GM11168 (cell line): ENCODE results near the gene INCENP.
"Not testable (repeated sequence)": the region's sequence is repeated elsewhere in the genome, so short reads cannot be mapped to it uniquely, and the experiment has no call there.

Experiments used
- in situ Hi-C: fragments of 300-500 bp; cut with MboI; formaldehyde crosslinking; loops from one replicate; pipeline ENCODE4 v1.12.0; 2022; ENCODE audit warnings: low sequenced_read_pairs; ENCODE audit not compliant: unreplicated experiment

INCENP gene

DNA sequence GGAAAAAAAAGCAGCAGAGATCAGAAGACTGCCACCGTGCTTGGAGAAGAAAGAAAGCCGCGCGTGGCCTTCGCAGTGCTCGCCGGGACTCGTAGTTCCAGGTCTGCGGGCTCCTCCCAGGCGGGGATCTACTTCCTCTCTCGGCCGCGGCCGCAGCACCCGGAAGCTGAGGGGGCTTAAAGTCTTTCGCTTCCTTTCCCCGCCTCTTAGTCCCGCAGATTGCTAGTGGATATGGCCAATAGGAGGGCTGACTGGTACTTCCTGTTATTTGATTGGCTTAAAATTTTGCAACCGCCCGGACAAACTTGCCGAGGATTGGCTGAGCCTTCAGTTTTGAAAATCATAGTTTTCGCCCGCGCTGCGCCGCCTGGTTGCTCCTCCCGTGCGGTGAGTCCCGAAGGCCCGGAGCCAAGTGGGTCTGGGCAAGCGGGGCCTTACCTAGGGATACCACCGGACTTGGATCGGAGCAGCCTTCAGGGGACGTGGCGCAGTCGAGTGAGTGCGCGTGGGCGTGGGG, at the start of gene INCENP:
TSS of gene INCENP (plus strand) at position 343 of the 517 bp plus-strand sequence. CDS start 4,151 bp downstream, outside the sequence.
- in situ Hi-C loops: no loop called here

DNA sequence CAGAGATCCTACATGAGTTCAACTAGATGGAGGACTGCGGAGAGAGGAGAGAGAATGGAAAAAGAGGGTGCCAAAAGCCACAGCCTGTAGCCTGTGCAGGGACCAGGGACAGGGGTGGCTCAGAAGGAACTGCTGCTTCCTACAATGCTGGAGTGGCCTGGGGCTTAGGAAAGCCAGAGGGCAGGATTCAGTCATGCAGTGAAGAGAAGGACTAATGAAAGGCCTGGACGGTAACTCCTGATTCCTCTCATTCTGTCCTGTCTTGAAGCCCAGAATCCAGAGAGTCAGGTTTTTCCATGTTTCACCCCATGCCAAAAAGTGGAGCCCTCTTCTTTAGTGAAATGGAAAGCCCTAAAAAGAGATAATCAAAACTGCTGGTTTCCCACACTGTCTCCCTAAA, 48.4 kb upstream of the INCENP start:
- in situ Hi-C loops: loop anchor here (10.0 kb wide), 2 partner anchors 121 to 191 kb away; partner anchors contain the start of gene BEST1

DNA sequence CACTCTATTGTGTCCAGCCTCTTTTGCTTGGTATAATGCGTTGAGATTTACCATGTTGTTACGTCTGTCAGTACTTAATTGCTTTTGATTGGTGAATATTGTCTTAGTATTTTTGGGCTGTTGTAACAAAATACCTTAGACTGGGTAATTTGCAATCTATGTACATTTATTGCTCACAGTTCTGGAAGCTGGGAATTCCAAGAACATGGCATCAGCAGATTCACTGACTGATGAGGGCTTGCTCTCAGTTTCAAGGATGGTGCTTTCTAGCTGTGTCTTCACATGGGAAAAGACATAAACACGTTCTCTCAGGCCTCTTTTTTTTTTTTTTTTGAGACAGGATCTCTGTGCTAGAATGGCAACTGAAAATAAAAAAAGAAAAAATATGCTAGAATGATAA, 46.7 kb upstream of the INCENP start:
- in situ Hi-C loops: loop anchor here (10.0 kb wide), 2 partner anchors 122 to 192 kb away; partner anchors contain the start of gene BEST1

DNA sequence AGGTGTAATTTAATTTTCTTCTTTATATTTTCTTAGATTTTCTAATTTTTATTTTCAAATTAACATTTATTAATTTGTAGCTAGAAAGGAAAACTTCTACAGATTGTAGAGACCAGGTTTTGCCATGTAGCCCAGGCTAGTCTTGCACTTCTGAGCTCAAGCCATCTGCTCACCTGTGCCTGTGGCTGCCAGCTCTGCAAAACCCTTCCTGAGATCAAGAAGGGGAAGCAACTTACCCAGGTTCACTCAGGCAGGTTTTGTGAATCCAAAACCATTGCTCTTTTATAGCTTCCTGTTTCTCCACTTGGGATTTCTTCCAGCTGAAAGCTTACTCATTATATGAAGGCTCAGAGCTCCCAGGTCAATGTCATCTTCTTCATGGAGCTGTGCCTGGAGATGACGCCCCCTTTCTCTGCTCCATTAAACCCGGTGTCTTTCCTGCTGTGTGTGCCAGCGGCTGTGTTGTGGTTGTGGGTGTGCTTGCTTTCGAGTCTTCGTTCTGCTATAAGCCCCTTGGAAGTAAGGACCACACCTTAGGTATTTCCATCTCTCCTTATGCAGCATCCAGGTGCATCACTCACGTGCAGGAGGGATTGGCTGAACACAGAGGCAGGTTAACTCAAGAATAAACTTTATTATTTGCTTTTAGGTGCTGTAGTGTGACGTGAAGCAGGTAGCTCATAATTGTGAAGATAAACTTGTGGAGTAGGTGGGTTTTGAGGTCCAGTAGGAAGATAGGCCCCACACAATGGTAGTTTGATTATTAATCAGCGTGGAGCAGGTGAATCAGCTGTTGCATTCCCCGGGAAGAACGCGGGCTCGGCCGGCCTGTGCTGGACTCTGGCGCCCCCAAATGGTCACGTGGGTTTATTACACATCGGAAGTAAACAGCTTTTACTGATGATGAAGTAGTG, 42.2 kb upstream of the INCENP start:
- in situ Hi-C loops: no loop called here

DNA sequence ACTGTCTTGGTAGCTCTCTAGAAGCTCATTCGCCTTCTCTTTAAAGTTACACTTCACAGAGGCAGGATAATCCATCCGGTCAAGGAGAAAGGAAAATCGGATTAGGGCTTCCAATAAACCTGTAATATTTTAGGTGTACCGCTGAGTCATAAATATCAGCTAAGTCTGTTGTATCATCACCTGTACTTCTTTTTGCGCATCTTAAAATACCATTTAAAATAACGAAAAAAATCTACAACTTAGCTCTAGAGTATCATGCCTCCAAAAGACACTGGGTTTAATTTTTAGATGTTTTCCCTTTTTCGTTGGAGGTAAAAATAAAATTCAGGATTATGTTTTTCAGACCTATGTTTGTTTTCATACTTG, 41.5 kb upstream of the INCENP start:
- in situ Hi-C loops: no loop called here

DNA sequence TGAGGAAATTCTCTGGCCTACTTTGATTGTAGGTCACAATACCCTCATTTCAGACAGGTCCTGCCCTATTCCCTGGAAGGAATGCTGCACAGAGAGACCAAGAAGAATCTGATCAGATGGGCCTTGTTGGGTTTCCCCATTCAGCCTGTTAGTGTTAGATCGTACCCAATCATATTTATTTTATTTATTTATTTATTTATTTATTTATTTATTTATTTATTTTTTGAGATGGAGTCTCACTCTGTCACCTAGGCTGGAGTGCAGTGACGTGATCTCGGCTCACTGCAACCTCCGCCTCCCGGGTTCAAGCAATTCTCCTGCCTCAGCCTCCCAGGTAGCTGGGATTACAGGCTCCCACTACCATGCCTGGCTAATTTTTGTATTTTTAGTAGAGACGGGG, 39.0 kb upstream of the INCENP start:
- in situ Hi-C loops: not testable (repeated sequence)

DNA sequence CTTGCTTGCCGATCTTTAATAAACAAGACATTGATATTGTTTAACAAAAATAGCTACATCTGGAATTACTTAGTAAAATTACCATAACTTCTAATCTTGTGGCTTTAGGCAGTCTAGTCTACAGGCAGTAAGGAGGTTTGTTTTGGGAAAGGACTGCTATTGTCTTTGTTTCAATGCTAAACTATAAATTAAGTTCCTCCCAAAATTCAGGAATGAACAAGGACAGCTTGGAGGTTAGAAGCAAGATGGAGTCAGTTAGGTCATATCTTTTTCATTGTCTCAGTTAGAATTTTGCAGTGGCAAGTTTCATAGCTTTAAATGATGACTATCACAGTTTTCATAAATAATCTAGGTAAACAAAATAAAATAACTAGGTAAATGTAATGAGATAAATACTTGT, 36.1 kb upstream of the INCENP start:
- in situ Hi-C loops: no loop called here

DNA sequence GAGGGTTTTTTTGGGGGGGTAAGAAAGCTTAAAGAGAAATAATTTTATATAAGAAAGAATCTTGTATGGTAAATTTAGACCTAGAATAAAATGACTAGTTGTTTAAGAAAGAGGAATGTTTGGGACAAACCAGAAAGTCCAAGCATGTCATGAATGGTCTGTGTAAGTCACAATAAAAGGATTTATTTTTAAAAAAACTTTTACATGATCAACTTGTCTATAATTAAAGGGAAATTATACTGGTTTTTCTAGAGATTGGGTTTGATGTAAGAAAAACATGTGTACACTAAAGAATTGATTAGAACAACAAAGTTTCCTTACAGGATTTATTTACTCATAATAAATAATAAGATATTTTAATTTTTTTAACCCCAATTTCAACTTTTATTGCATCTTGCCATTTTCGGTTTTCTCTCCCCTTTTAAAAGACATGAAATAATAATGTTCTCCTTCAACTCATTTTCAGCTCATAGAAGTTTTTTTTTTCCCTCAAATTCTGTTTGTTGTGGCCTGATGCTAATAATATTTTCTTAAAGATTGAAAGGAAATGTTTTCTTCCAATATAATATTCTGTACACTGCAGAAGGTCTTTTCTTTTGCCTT, 35.4 kb upstream of the INCENP start:
- in situ Hi-C loops: no loop called here

DNA sequence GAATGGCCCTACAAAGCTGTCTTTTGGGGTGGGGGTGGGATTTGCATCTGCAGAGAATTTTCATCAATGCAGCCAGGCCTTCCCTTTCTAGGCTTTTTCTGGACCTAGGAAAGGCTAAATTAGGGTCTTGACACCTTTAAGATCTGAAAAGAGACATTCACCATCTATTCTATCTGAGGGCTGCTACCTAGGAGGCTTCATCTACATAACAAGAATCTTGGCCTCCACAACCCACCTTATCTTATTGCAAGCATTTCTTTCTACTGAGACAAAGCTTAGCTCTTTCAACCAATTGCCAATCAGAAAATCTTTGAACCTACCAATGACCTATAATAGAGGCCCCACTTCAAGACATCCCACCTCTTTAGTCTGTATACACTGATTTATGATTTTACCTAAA, 20.7 kb upstream of the INCENP start:
- in situ Hi-C loops: no loop called here

DNA sequence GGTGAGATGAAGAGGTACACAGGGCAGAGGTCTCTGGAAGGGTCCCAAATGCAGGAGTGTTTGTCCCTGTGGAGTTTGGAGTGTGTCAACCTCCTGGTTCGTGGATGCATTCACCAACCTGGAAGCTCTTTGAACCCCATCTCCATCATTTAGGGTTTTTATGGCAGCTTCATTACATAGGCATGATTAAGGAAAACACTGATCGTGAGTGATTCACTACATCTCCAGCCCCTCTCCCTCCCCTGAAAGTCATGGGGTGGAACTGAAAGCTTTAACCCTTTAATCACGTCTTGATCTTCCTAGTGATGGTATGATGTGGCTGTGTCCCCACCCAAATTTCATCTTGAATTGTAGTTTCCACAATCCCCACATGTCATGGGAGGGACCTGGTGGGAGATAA, 19.8 kb upstream of the INCENP start:
- in situ Hi-C loops: no loop called here

DNA sequence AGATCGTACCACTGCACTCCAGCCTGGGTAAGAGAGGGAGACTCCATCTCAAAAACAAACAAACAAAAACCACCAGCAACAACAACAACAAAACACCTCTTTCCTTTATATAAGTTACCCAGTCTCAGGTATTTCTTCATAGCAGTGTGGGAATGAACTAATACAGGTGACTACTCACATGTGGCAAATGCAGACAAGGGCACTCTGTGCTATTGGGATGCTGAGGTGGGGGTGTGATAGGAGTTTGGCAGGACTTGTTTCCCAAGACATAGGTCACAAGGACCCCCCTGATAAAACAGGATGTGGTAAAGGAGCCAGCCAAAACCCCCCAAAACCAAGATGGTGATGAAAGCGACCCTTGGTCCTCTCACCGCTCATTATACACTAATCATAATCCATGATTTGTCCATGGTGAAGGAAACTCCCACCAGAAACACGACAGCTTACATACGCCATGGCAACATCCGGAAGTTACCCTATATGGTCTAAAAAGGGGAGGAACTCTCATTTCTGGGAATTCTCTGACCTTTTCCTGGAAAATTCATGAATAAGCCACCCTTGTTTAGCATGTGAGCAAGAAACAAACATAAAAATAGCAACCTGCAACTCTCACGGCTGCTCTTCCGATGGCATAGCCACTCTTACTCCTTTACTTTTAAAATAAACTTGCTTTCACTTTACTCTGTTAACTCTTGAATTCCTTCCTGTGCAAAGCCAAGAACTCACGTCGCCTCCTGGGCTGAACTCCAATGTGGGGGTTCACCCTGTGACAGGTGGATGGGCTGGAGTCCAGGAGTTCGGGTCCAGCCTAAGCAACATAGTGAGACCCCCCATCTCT, 18.8 kb upstream of the INCENP start:
- in situ Hi-C loops: no loop called here

DNA sequence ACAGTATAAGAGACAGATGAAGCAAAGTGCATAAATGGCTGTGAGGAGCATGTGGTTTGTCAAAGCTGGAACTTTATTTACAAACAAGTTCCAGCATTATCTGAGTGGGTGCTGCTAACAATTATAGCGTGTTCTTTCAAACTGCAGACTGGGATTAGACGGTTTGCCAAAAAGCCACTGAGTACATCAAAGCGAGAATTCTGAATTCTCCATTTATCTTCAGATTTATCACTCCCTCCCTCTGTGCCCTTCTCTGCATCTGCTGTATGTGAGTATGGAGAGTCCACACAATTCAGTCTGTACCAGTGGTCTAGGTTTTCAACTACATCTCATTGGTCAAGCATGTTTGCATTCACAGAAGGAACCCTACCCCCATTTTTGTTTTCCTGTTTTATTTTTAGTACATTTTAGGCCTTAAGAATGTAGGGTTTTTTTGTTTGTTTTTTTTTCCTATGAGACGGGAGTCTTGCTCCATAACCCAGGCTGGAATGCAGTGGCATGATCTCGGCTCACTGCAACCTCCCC, 18.1 kb upstream of the INCENP start:
- in situ Hi-C loops: no loop called here

DNA sequence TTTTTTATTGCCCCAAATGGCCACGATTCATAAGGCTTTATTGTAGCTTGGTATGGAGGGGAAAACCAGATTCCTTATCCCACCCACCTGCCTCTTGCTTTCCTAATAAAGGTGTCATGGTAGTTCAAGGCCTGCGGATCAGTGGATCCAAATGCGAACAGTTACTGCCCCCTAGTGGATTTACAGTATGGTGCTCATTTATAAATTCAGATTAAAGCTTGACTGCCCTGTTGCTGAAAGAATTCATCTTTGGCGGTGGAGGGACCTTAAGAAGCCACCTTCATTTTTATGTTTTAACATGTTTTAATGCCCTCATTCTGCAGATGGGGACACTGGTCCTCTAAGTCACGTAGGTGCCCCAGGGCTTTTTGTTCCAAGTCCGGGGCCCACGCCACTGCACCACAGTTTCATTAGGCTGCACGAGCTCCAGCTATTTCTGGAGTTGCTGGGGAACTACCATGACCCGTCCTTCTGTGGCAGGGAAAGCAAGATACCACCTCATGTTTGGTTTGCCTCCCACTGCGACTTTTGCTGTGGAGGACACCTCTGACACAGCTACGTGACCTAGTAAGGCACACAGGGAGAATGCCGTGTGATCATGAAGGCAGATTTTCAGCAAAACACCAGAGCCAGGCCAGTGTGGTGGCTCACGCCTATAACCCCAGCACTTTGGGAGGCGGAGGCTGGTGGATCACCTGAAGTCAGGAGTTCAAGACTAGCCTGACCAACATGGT, 15.6 kb upstream of the INCENP start:
- in situ Hi-C loops: no loop called here

DNA sequence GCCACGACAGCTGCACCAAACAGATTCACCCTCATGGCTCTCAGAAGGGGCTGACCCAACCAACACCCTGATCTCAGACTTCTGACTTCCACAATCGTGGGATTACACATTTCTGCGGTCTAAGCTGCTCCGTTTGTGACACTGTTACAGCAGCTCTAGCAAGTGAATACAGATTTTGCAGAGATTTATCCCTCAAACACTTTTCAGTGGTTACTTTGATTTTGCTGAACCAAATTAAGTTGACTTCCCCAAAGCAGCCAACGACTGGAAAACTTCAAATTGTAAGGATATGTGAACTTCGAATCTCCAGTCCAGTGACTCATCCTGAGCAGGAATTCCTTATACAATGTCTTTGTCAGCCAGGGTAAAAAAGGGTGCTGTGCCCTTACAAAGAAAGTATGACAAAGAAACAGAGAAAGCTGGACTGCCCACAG, 14.8 kb upstream of the INCENP start:
- in situ Hi-C loops: no loop called here

DNA sequence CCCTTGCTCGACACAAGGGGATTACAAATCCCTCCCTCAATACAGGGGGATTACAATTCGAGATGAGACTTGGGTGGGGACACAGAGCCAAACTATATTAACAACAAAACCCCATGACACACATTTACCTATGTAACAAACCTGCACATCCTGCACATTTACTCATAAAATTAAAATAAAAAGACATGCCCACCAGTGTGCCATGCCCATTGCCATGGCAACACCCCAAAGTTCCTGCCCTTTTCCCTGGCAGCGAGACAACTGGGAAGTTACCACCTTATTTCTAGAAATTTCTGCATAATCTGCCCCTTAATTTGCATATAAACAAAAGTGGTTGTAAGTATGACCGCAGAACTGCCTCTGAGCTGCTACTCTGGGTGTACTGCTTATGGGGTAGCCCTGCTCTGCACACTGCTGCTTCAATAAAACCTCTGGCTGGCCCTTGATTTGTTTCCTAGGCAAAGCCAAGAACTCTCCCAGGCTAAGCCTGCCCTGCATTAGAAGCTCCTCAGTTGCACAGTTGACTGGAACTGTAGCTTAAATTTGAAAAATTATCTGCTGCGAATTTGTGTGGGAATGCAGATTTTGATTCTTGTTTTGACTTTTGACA, 8.6 kb upstream of the INCENP start:
- in situ Hi-C loops: no loop called here

DNA sequence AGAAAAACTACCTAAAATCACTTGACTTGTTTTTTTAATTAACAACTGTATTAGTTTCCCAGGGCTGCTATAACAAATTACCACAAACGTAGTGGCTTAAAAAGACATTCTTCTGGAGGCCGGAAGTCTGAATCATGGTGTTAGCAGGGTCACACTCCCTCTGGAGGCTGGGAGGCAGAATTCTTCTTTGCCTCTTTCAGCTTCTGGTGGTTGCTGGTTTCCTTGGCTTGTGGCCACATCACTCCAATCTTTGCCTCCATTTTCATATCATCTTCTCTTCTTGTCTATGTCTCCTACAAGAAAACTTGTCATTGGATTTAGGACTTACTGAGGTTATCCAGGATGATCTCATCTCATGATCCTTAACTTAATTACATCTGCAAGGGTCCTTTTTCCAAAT, 7.4 kb upstream of the INCENP start:
- in situ Hi-C loops: no loop called here

DNA sequence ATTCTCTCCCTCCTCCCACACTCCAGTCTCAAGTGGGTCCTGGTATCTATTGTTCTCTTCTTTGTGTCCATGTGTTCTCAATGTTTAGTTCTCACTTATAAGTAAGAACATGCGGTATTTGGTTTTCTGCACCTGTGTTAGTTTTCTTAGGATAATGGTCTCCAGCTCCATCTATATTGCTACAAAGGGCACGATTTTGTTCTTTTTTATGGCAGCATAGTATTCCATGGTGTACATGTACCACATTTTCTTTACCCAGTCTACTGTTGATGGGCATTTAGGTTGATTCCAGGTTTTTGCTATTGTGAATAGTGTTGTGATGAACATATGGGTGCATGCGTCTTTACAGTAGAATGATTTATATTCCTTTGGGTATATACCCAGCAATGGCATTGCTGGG, 4.2 kb upstream of the INCENP start:
- in situ Hi-C loops: no loop called here

DNA sequence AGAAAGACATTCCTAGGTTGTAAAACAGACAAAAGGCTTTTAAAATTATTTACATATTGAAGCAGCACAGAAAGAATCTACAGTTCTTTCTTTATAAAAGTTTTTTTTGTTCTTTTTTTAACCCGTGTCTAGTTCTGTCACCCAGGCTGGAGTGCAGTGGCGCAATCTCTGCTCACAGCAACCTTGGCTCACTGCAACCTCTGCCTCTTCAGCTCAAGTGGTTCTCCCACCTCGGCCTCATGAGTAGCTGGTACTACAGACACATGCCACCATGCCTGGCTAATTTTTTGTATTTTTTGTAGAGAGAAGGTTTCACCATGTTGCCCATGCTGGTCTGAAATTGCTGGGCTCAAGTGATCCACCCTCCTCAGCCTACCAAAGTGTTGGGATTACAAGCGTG, 3.8 kb upstream of the INCENP start:
- in situ Hi-C loops: no loop called here

DNA sequence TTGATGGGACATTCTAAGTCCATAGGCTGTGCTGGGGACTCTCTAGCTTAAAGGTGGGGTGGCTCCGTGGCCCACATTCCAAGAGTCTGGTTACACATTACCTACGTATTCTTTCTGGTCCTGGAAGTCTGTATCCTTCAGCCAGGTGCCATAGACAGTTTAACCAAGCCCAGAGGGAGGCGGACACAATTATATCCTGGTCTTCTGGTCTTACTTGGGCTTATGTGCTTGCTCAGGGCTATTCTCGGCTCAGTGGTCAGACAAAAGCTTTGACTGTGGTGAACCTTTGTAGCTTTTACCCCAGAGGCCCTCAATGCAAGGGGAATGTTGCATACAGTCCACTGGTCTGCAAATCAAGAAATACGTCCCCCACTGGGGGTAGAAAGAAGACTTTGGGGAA, 3.4 kb upstream of the INCENP start:
- in situ Hi-C loops: no loop called here
